CD4-positive, alpha-beta memory T cell (primary cell): ENCODE results near the gene COPS9. TPM values are rescaled to one million over a fixed set of nuclear protein-coding genes. Genes with fewer than 3 reads are reported as not detected.

Source experiments
- CTCF ChIA-PET: fragments of 350-600 bp; sonication (Branson Sonifier 250); formaldehyde crosslinking; loops from one replicate; lab custom pipeline; 2021; ENCODE audit warnings: inconsistent platforms; ENCODE audit not compliant: partially characterized antibody; lab: Charles Lee
- POLR2A ChIA-PET: fragments of 350-600 bp; sonication (Branson Sonifier 250); formaldehyde crosslinking; loops from one replicate; lab custom pipeline; 2021; ENCODE audit not compliant: partially characterized antibody; lab: Charles Lee
- DNase-seq, 5 donors: peaks; one replicate each; pipeline versions ENCODE4 v3.0.0 to v3.0.0-alpha.2; 2020 to 2022; ENCODE audit warnings: mixed read lengths in 1 of 5
- H3K27ac ChIP-seq: one replicate; pipeline ENCODE4 v1.7.0; 2013; ENCODE audit warnings: low read depth, low read length
- H3K27me3 ChIP-seq: 2 replicates; pipeline ENCODE4 v1.7.0; 2013; ENCODE audit warnings: mild to moderate bottlenecking, low read length, moderate library complexity; ENCODE audit not compliant: insufficient read depth
- H3K36me3 ChIP-seq: 2 replicates; pipeline ENCODE4 v1.7.0; 2013; ENCODE audit warnings: mild to moderate bottlenecking, low read length, moderate library complexity; ENCODE audit not compliant: insufficient read depth
- H3K4me1 ChIP-seq: 2 replicates; pipeline ENCODE4 v1.7.0; 2013; ENCODE audit warnings: mild to moderate bottlenecking, low read length, moderate library complexity; ENCODE audit not compliant: insufficient read depth
- H3K4me3 ChIP-seq, 2 donors: one replicate each; pipeline ENCODE4 v1.7.0; 2013; ENCODE audit warnings: low read length in 2 of 2, mild to moderate bottlenecking in 1 of 2
- H3K9me3 ChIP-seq, 2 donors: one replicate each; pipeline ENCODE4 v1.7.0; 2013; ENCODE audit warnings: low read length in 2 of 2, control low read depth in 1 of 2; ENCODE audit not compliant: control insufficient read depth in 1 of 2
- H3K27ac Mint-ChIP-seq, 7 donors: one replicate each; pipeline ENCODE4 v1.8.0; 2020 to 2021; ENCODE audit warnings: mixed read lengths in 7 of 7, mild to moderate bottlenecking in 6 of 7, inconsistent platforms in 3 of 7, moderate library complexity in 3 of 7
- H3K27me3 Mint-ChIP-seq, 2 donors: one replicate each; pipeline ENCODE4 v1.8.0; 2020 to 2021; ENCODE audit warnings: mixed read lengths in 2 of 2
- H3K36me3 Mint-ChIP-seq, 2 donors: one replicate each; pipeline ENCODE4 v1.8.0; 2020 to 2021; ENCODE audit warnings: mixed read lengths in 2 of 2, inconsistent platforms in 1 of 2, mild to moderate bottlenecking in 1 of 2
- H3K4me1 Mint-ChIP-seq, 4 donors: one replicate each; pipeline ENCODE4 v1.8.0; 2020 to 2021; ENCODE audit warnings: mixed read lengths in 4 of 4, mild to moderate bottlenecking in 1 of 4
- H3K4me3 Mint-ChIP-seq, 8 donors: one replicate each; pipeline ENCODE4 v1.8.0; 2020 to 2021; ENCODE audit warnings: mixed read lengths in 8 of 8, mild to moderate bottlenecking in 7 of 8, moderate library complexity in 6 of 8, inconsistent platforms in 3 of 8
- H3K9me3 Mint-ChIP-seq, 8 donors: one replicate each; pipeline ENCODE4 v1.8.0; 2020 to 2021; ENCODE audit warnings: mixed read lengths in 8 of 8, mild to moderate bottlenecking in 5 of 8, inconsistent platforms in 3 of 8, moderate library complexity in 1 of 8
- intact Hi-C: fragments of 100-400 bp; cut with micrococcal nuclease; formaldehyde crosslinking; loops from one replicate; pipeline ENCODE4 v1.15.1; 2023
- polyA plus RNA-seq, 2 donors: library from polyadenylated mRNA; unstranded; fragments of 300-500 nt; fragmentation: Illumina TruSeq; gene quantifications; one replicate each; pipeline ENCODE4 v1.2.3, GENCODE V29; 2021
- total RNA-seq, 2 experiments: library from RNA; stranded (reverse); gene quantifications; one replicate each; pipeline ENCODE4 v1.2.3, GENCODE V29; 2021

The COPS9 gene
- total and polyA plus RNA-seq, 4 experiments from 2014 or later, result 82.2 to 335 (median 195) TPM

DNA sequence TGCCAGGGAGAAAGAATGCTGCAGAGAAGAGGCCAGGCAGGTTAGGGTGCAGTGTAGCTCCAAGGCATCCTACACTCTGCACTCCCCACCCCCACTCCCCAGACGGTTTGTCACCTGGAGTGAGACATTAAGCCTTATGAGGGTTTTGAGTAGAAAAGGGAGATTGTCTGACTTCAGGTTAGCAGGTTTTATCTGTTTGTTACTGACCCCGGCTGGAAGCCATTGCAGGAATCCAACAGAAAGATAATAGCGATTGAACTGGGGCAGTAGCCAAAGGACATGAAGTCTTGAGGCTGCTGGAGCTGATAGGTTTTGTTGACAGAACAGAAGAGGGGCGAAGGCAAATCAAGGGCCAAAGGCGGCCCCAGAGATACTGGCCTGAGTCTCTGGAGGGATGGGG lies 46.8 kb downstream of the COPS9 start:
- ChIA-PET POLR2A (no interaction called here), CTCF (no interaction called here)
- H3K27ac ChIP-seq, result no peak overlapping the region
- no peak overlapping the region for H3K4me3 ChIP-seq
- intact Hi-C loops, result no loop called here
- H3K4me1 ChIP-seq, result no peaks in the 10 kb centered on the region
- H3K4me1 Mint-ChIP-seq, result no peaks in the 10 kb centered on the region
- DNase-seq, result no peak
- peaks cover 30 to 36% of the 10 kb centered on the region in 2 donors for H3K27me3 Mint-ChIP-seq
- peaks cover 2 to 35% (median 25%) of the 10 kb centered on the region in 8 donors for H3K9me3 Mint-ChIP-seq
- peaks cover 4 to 7% of the 10 kb centered on the region in 2 donors for H3K36me3 Mint-ChIP-seq
- no peaks in the 10 kb centered on the region for H3K36me3 ChIP-seq
- no peak overlapping the region for H3K27ac Mint-ChIP-seq
- H3K9me3 ChIP-seq, result peaks cover 0 to 3% of the 10 kb centered on the region in 2 donors
- H3K27me3 ChIP-seq, result peaks cover 6% of the 10 kb centered on the region
- H3K4me3 Mint-ChIP-seq, result no peak overlapping the region

- H3K27ac Mint-ChIP-seq, result no peak overlapping the region
- no peak for DNase-seq
- H3K36me3 Mint-ChIP-seq, result peaks cover 4 to 7% of the 10 kb centered on the region in 2 donors
- H3K4me3 Mint-ChIP-seq, result no peak overlapping the region
- H3K4me3 ChIP-seq, result no peak overlapping the region
- POLR2A ChIA-PET, result no interaction called here
- intact Hi-C loops, result no loop called here
- no peak overlapping the region for H3K27ac ChIP-seq
- H3K36me3 ChIP-seq, result no peaks in the 10 kb centered on the region
- H3K4me1 Mint-ChIP-seq, result no peaks in the 10 kb centered on the region
- H3K4me1 ChIP-seq, result no peaks in the 10 kb centered on the region
- H3K9me3 ChIP-seq, result peaks cover 0 to 3% of the 10 kb centered on the region in 2 donors
- peaks cover 2 to 27% (median 23%) of the 10 kb centered on the region in 8 donors for H3K9me3 Mint-ChIP-seq
- peaks cover 21 to 22% of the 10 kb centered on the region in 2 donors for H3K27me3 Mint-ChIP-seq
- CTCF ChIA-PET, result interaction anchor here (1.5 kb wide), 1 partner anchor 25 kb away, joined by 4 read pairs; no protein-coding TSS in a partner anchor
- H3K27me3 ChIP-seq, result no peaks in the 10 kb centered on the region
These were observed 49.5 kb downstream of the COPS9 start for GRCh38 chr2:240086563-240086962.

Other genes with a start within 250 kb of the COPS9 start
- gene NDUFA10, start 111.0 kb downstream of the COPS9 start, total RNA-seq, result 10 to 100 TPM; 86.0 to 99.4 TPM
- gene NDUFA10, start 111.0 kb downstream of the COPS9 start, polyA plus RNA-seq, result 100 to 1,000 TPM; 129 to 150 TPM
- not detected for gene OR6B2, start 105.9 kb downstream of the COPS9 start, total RNA-seq
- gene OR6B2, start 105.9 kb downstream of the COPS9 start, polyA plus RNA-seq, result not detected
- gene OR6B3, start 82.8 kb downstream of the COPS9 start, total RNA-seq, result not detected
- gene OR6B3, start 82.8 kb downstream of the COPS9 start, polyA plus RNA-seq, result not detected
- not detected for gene OTOS, start 4.4 kb upstream of the COPS9 start, total RNA-seq
- not detected for gene OTOS, start 4.4 kb upstream of the COPS9 start, polyA plus RNA-seq